ENCODE results near the gene YIPF2. TPM values are rescaled to one million over a fixed set of nuclear protein-coding genes. Genes with fewer than 3 reads are reported as not detected.

The YIPF2 gene
- total and polyA plus RNA-seq, 2 of the 4 experiments (the other 2 are of a cell fraction): 61.5 to 78.0 TPM

GRCh38 chr19:10913716-10914340, 14.6 kb downstream of the YIPF2 start:
- no peak overlapping the region for H2AK5ac ChIP-seq (ENCODE audit: low read depth, low read length)
- ATAC-seq (ENCODE audit: low read depth): no peak
- H3K56ac ChIP-seq (ENCODE audit: extremely low read depth, insufficient read depth, low read length): no peak overlapping the region
- no peak overlapping the region for H3K4me2 ChIP-seq (ENCODE audit: low read depth, low read length)
- H3K18ac ChIP-seq (ENCODE audit: low read depth, low read length): no peak overlapping the region
- H2AK9ac ChIP-seq (replicated peaks; ENCODE audit: low read depth, low read length, poor library complexity): peak overlapping the region; percentile 28
- H3K27ac ChIP-seq (ENCODE audit: insufficient read depth, low read length): no peak overlapping the region
- in situ Hi-C loops (cut with MboI; ENCODE audit: low sequenced_read_pairs) (no loop called here), dilution Hi-C loops (cut with HindIII; ENCODE audit: low sequenced_read_pairs, unreplicated experiment) (no loop called here), intact Hi-C loops (cut with micrococcal nuclease) (no loop called here)
- CTCF ChIA-PET: no interaction called here
- H4K91ac ChIP-seq (ENCODE audit: insufficient read depth, low read depth, low read length): no peak overlapping the region
- H2BK20ac ChIP-seq (ENCODE audit: low read depth, low read length): no peak overlapping the region
- POLR2A ChIA-PET (ENCODE audit: unreplicated experiment): no interaction called here
- H3K4me1 ChIP-seq (ENCODE audit: control insufficient read depth, insufficient read depth, low read length): peaks cover 12% of the 10 kb centered on the region
- BruUV-seq (replicated peaks): no TSS peak
- no peaks in the 10 kb centered on the region for H3K27me3 ChIP-seq (ENCODE audit: control insufficient read depth, insufficient read depth, low read length)
- H2BK5ac ChIP-seq (ENCODE audit: low read depth, low read length, poor library complexity, severe bottlenecking): no peak overlapping the region
- H3K23ac ChIP-seq (ENCODE audit: low read depth, low read length): no peak overlapping the region
- no peak overlapping the region for H2BK120ac ChIP-seq (ENCODE audit: low read depth, low read length)
- no peak for DNase-seq
- 98% methylated on average over 8 of the region's 24 CpGs; no CpG with 5 or more reads in 1 of the 2 experiments for WGBS, 2 experiments (ENCODE audit: extremely low coverage in 2 of 2, insufficient read length in 1 of 2)
- no peak for TF ChIP-seq RFX5 (IDR thresholded peaks at IDR 0.05; ENCODE audit: low read depth, low read length)
- no peak for TF ChIP-seq SMC3 (IDR thresholded peaks at IDR 0.05; ENCODE audit: low read depth, low read length)
- TF ChIP-seq USF2 (IDR thresholded peaks at IDR 0.05; ENCODE audit: low read depth, low read length): no peak
- TF ChIP-seq CEBPB (IDR thresholded peaks at IDR 0.05; ENCODE audit: low read depth, low read length): no peak
- no peak for TF ChIP-seq ELK1 (IDR thresholded peaks at IDR 0.05; ENCODE audit: borderline replicate concordance, low read depth, low read length)
- TF ChIP-seq RAD21 (IDR thresholded peaks at IDR 0.05; ENCODE audit: low read length): no peak
- TF ChIP-seq RCOR1 (IDR thresholded peaks at IDR 0.05; ENCODE audit: insufficient replicate concordance, low read length): no peak
- no peak for TF ChIP-seq FOS (IDR thresholded peaks at IDR 0.05; ENCODE audit: low read depth, low read length)
- TF ChIP-seq CTCF (conservative IDR thresholded peaks at IDR 0.05; ENCODE audit: low read depth, low read length): no peak
- TF ChIP-seq CHD1 (IDR thresholded peaks at IDR 0.05; ENCODE audit: low read depth, low read length): no peak
- TF ChIP-seq MAZ (IDR thresholded peaks at IDR 0.05; ENCODE audit: borderline replicate concordance, low read depth, low read length): no peak
- TF ChIP-seq MXI1 (IDR thresholded peaks at IDR 0.05; ENCODE audit: borderline replicate concordance, low read depth, low read length): no peak
- H3K79me1 ChIP-seq (ENCODE audit: low read depth in 1 of 2, low read length in 2 of 2): peaks cover 9 to 27% of the 10 kb centered on the region in 2 experiments; a peak in 3 of 4 replicates
- peaks cover 46% of the 10 kb centered on the region for H3K36me3 ChIP-seq (ENCODE audit: control insufficient read depth, insufficient read depth, low read length)
- H3K9ac ChIP-seq (ENCODE audit: low read depth, low read length): no peak overlapping the region
- H3K9me1 ChIP-seq (ENCODE audit: insufficient read depth, low read length): no peaks in the 10 kb centered on the region
- no peak overlapping the region for H4K8ac ChIP-seq (ENCODE audit: low read depth in 2 of 2, low read length in 2 of 2)
- H3K14ac ChIP-seq (replicated peaks; ENCODE audit: low read depth, low read length): no peak overlapping the region
- H3K4me3 ChIP-seq (ENCODE audit: insufficient read depth, low read depth, low read length): no peak overlapping the region
- H4K20me1 ChIP-seq (ENCODE audit: insufficient read depth, low read length): peaks cover 14% of the 10 kb centered on the region
- no peak overlapping the region for H2AFZ ChIP-seq (replicated peaks; ENCODE audit: low read length, poor library complexity)
- H2BK15ac ChIP-seq (ENCODE audit: low read depth, low read length): no peak overlapping the region
- no peaks in the 10 kb centered on the region for H3K9me3 ChIP-seq (ENCODE audit: control insufficient read depth, insufficient read depth, low read length)
- no peak overlapping the region for H4K5ac ChIP-seq (ENCODE audit: low read depth, low read length)
- no peak overlapping the region for H3K4ac ChIP-seq (ENCODE audit: low read depth, low read length)
